GM18858 (cell line): ENCODE results near the gene CAMK2N1.
"Not testable (repeated sequence)": the region's sequence is repeated elsewhere in the genome, so short reads cannot be mapped to it uniquely, and the experiment has no call there.

ENCODE experiments used
- ATAC-seq: cut with Tn5 transposase; IDR thresholded peaks from one replicate; pipeline ENCODE4 v1.9.1; 2021; ENCODE audit not compliant: unreplicated experiment

Gene CAMK2N1

DNA sequence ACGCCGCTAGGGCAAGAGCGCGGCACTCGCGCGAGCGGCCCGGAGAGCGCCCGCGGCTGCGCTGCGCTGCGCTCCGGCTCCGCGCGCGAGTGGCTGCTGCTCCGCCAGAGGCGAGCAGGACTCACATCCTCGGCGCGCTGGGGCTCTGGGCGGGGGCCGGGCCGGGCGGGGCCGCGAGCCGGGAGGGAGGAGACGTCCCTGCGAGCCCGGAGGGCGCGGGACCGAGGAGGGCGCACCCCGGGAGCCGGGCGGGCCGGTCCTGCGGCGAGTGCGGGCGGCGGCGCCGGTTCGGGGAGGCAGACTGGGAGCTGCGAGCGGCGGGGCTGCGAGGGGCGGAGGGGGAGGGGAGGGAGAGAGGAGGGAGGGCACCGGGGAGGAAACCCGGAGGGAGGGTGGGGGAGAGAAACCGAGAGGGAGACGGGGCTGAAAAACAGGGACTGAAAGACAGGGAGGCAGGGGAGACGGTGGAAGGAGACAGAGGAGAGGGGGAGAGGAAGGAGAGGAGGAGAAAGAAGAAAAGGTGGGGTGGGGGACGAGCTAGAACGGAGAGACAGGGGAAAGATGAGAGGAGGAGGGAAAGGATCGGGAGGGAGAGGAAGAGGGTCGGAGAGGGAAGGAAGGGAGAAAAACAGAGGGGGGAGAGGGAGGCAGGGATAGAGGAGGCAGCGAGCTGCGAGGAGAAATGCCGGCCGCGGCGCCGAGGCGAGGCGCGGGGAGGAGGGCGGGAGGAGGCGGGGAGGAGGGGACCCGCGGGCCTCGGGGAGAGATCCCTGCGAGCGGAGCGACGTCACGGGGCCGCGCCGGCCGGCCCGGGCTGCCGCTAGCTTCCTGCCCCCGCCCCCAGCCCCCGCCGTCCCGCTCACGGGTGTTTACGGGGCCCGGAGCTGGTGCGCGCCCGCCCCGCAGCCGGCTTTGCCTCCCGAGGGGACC, at the start of gene CAMK2N1:
Gene CAMK2N1, minus strand, starts transcription at position 684 of the 930 bp plus-strand sequence. CDS start 831 bp downstream, outside the sequence.
- no peak for ATAC-seq

DNA sequence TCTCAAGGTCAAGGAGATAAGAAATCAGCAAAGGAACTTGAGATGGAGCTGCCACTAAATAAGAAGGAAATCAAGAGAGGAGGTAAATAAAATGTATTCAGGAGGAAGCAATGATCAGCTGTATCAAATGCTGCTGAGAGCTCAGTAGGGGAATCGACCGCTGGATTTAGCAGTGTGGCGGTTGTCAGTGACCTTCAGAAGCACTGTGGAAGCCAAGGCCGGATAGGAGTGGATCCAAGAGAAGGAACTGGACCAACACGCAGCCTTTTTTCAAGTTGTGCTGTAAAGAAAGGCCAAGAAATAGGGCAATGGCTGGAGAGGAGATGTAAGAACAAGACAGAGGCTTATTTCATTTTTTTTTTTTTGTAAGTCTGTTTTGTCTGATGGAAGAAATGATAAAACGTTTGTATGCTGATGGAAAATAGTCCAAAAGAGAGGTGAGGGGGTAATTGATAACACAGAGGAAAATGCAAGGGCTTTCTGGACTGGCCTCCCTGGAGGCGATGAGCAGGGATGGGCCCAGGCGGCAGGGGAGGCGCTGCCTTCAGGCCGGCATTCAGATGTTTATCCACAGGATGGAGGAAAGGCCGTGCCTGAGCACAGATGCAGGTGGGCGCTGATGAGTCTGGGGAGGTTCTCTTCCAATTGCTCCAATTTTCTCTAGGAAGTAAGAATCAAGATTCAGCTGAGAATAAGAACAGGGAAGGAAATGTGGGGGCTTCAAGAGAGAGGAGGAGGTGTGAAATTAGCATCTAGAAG, 48.8 kb upstream of the CAMK2N1 start:
- no peak for ATAC-seq

DNA sequence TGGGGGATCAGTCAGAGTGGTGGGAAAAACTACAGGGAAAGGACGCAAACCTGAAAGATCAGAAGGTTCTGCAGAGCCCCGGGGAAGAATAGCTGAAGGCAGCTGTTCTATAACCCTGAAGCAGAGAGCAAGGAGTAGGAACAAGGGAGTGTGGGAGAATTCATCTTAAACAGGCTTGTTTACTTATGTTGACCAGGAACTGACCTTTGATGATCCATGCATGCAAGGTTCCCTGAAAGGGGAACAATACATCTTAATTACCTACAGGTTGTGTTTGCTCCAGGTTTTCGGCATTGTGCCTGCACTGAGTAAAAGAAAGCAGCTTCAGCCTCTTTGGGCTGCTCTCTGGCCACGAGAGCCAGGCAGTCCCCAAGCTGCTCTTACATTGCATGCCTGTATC, 47.6 kb upstream of the CAMK2N1 start:
- no peak for ATAC-seq

DNA sequence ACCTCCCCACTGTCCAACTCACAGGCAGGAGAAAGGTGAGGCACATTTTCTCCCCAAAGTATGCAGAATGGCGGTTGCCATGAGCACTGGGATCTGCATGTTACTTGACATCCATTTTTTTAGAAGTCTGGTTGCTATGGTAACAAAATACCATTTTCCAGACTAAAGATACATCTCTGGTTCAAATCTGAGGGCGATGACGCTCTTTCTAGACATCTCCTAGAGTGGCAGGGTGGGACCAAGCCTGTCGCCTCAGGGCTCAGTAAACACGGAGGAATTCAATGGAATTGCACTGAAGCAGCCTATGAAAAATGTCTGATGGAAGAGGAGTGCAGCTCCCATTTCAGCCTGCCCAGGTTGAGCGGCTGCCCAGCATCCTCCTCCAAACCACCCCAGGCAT, 44.9 kb upstream of the CAMK2N1 start:
- no peak for ATAC-seq

DNA sequence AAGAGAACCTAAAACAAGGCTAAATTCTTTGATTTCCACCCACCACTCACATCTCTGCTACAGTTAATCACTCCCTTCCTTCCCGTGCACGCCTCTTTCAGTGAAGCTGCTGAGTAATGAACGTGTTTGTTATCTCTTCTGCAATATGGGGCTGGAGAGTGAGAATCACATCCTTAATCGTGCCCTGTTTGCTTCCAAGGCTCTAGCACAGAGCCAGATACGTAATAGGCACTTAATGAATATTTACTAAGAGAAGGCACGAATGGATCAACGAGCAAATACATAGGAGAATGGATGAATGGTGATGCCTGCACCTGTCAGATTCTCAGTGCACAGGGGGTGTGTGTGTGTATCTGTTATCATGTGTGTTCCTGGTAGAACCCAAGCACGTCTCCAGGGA, 44.3 kb upstream of the CAMK2N1 start:
- ATAC-seq = no peak

DNA sequence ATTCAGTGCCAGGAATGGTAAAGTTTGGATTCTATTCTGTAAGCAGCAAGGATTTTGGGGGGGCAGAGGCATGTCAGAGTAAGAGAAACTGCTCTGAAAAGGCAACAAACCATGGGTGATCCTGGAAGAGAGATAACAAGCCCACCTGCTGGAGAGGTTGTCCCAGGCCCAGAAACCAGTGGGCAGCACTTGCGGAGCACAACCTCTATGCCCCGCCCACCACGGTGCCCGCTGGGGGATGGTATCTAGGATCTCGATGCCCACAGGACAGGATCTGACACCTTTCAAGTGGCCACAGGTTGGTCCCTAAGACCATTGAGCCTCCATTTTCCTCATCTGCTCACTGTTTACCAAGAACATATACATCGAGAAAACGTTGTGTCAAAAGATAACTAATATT, 42.2 kb upstream of the CAMK2N1 start:
- no peak for ATAC-seq

DNA sequence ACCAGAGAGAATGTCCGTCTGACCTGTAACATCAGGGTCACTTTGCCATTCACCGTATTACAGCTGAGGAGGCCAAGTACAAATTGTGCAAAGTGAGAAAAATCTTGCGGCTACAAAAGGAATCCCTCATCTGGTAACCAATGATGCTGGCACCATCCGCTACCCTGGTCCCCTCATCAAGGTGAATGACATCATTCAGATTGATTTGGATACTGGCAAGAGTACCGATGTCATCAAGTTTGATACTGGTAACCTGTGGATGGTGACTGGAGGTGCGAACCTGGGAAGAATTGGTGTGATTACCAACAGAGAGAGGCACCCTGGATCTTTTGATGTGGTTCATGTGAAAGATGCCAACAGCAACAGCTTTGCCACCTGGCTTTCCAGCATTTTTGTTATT, 40.3 kb upstream of the CAMK2N1 start:
- ATAC-seq = no peak

DNA sequence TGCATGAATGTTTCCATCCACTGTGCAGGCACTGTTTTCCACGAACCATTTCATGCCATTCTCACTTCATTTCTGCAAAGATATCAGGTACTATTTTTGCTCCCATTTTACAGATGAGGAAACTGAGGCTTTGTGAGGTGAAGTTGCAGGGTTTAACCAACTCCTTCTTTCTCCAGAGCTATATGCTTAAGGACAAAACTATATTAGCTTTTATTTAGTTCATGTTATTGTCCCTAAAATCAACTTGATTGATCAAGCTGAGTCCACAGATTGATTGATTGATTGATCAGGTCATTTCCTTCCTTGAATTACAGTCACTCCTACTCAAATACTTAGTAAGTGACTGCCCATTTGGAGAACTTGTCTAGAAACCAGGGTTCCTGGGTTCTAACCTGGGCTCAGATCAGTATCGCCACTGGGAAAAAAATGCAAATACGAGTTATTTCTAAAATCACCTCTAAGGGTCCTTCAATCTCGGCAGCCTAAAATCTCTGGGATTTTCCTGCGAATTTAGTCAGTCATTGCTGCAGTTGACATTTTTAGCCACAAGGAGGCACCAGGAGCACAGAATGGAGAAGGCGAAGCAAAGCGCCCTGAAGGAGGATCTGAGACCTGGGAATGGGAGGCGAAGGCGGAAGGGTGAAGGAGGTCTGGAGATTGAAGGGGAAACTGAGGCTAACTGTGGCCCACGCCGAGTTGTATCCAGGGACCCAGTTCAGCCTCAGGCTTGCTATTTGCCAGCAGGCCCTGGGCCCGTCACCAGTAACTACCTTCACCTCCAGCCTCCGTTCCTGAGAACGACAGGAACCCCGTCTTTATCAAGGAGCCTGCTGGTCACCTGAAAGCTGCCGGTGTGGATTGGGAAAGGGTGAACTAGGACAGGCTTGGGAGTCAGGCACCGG, 36.2 kb upstream of the CAMK2N1 start:
- no peak for ATAC-seq

DNA sequence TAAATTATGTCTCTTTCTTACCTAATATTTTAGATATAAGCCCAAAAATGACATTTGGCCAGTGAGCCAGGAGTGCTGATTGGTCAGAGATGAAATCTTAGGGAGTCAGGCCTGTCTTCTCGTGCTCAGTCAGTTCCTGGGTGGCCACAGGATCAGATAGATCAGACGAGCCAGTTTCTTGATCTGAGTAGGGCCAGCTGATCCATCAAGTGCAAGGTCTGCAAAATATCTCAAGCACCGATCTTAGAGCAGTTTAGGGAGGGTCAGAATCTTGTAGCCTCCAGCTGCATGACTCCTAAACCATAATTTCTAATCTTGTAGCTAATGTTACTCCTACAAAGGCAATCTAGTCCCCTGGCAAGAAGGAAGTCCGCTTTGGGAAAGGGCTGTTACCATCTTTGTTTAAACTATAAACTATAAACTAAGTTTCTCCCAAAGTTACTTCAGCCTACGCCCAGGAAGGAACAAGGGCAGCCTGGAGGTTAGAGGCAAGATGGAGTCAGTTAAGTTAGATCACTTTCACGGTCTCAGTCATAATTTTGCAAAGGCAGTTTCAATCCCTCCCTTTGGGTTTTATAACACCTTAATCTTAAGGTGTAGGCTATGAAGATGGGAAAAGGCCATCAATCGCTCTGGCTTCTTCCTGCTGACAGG, 33.7 kb upstream of the CAMK2N1 start:
- not testable (repeated sequence) for ATAC-seq

DNA sequence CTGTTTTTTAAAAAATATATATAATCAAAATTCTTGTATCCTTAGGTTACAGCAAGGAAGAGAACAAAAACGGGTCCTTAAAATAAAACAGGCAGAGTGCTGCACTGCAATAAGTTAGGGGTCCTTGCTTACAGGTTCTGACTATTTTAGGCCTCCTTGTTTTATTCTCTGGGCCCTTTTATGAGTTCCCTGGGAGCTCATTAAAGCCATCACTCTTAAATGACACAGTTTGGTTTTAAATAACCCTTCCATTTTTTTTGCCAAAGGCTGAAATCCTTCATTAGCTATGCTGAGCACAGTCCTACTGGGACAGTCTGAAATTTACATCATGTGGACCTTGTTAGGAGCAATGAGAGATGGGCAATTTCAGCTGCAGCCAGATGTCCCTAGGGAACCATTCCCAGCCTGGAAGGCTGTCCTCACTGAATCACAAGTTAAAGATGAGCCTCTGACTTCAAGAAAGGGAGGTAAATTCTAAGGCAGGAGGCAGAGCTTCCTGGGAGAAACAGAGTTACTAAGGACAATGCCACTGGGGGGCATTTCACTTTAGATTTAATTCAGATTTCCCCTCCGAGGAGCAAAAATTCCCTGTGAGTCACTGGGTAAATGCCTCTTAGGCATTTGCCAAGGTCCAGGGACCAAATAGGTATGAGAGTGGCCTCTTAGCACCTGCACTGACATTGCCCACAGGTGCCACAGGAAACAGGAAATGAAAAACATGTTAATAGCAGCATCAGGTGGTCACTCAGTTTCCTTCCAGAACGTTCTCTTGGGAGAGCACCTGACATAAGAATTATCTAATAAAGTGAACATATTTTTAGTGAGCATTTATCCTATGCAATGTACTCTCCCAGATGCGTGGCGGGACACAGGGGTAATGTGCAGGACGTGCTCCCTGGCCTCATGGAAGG, 25.8 kb upstream of the CAMK2N1 start:
- no peak for ATAC-seq

DNA sequence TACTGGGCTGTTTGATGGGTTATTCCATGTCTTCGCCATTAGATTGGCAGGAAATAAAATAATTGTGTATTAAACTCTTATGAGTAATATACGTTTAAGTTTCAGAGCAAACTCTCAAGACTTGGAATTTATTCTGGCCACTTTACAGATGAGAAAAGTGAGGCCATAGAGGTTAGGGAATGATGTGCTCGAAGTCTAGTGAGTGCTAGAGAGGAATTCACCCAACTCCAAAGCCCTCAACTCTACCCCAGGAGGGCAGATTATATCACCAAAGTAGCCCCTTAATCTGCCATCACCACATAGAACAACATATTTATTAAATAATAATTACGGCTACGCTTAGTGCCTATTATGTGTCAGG, 22.4 kb upstream of the CAMK2N1 start:
- no peak for ATAC-seq

DNA sequence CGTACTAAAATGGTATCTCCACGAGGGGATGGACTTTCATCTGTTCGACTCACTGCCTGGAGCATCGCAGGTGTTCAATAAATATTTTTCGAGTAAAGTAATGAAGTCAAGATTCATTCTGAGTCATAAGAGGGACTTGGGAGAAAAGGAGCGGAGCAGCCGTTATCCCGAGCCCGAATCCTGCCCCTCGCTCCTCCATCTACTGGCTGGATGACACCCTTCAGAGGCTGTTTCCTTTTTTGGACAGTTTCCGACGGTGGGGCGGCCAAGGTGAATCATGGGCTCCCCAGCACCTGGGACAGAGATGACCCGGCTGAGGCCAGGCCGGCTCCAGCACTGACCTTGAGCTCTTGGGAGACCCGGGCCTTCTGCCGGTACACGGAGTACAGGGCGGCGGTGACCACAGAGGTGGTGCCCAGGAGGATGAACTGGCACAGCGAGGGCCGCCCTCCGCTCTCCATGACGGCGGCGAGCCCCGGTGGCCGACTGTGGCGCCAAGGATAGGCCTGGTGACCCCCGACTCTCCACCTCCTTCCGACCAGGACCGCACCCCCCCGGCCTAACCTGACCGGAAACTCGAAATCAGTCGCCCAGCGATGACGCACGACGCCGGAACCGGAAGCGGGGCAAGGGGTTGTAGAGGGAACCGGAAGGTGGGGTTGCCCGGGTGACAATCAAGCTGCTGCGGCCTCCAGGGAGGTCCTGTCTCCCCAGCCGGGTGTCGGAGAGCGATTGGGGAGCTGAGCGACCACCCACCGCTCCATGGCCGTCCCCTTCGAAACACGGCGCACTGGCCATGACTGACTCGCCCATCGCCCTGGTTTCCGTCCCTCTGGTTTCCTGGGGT, 21.8 kb upstream of the CAMK2N1 start, which contains the start of gene MUL1:
Gene MUL1, minus strand, starts transcription at position 588 of the 847 bp plus-strand sequence. Its CDS starts 127 bp downstream, at position 461.
- no peak for ATAC-seq

DNA sequence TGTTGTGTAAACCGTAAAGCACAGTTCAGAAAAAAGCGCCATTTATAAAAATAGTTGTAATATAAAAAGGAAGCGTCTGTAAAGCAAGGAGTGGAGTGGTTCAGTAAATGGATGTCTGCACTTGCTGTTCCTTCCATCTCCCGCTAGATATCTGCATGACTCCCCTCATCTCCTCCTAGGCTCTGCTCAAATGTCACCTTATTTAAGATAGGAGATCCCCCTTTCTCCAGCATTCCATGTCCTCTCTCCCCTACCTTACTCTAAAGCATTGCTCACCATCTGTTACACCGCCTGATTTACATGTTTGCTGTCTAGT, 21.2 kb upstream of the CAMK2N1 start:
- no peak for ATAC-seq

DNA sequence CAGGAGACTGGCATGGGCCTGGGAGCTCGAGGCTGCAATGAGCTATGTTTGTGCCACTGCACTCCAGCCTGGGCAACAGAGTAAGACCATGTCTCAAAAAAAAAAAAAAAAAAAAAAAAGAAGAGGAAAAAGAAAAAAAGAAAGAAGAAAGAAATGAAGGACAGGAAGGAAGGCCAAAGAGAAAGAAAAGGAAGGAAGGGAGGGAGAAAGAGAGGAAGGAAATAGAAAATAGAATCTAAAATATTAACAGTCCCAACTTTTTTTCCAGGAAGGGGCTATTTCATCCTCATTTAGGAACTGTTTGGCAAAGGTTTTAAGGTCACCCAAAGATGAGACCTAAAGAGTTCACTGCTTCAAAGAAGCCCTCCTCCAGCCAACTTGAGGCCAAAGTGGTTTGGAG, 19.5 kb upstream of the CAMK2N1 start:
- no peak for ATAC-seq

DNA sequence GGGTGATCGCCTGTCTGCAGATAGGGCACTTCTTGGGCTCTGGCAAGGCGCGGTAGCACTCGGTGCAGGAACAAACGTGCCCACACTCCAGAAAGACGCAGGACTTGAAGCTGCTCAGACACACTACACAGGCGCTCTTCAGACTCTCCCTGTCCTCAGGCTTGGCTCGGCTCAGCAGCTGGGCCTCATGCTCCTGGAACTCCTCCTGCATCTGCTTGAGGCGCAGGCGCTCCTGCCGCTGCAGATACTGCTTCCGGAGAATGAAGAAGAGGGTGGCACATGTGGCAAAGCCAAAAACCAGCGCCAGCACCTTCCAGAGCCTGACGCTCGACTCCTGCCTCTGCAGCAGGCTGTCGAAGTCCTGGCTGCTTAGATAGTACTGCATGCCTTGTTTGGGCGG, 14.7 kb upstream of the CAMK2N1 start:
- no peak for ATAC-seq

DNA sequence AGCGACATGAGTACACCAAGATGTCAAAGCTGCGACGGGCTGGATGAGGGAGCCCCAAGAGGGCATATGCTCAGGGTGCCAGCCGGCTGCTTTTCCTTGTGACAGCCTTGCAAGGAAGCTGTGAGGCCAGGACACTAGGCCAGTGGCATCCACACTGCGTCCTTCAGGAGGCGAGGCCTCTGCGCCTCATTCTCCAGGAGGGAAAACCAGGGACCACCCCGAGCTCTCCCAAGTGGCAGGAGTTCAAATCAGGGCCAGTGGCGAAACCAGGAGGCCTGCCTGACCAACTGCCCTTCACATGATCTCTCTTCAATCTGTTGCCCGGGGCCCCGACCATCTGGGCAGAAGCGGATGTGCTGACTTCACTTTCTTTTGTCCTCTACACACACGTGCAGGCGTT, 13.7 kb upstream of the CAMK2N1 start:
- ATAC-seq = no peak

DNA sequence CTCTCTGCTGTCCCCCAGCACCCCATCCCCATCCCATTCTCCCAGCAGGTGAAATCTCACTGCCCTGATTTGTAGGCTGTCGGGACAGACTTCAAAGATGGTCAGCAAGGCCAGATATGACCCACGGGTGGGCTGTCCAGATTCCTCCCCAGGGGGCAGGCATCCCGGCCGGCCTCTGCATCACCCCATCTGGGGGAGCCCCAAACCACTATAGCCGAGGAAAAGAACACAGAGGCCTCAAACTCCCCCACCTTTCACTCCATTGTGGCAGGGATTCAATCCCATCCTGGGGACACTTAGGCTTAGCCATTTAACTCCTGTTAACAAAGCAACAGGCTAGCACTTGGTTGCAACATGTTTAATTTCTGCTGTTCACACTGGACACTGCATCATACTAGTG, 13.1 kb upstream of the CAMK2N1 start:
- ATAC-seq = no peak

DNA sequence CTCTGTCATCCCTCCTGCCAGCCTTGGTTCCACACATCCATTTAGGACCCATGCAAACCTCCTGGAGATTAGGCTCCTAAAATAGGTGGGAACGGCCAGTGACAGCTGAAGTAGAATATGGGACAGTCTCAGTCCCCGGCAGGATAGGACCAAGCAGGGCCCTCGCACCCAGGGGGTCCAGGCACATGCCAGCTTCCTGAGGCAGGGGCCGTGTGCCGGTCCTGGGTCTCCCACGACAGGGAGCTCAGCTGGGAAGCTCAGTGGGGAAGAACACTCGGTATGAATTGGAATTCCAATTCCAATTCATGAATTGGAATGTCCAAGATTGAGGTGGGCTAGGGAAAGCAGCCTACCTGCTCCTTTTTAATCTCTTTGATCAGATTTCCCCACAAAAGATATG, 12.1 kb upstream of the CAMK2N1 start:
- ATAC-seq = no peak

DNA sequence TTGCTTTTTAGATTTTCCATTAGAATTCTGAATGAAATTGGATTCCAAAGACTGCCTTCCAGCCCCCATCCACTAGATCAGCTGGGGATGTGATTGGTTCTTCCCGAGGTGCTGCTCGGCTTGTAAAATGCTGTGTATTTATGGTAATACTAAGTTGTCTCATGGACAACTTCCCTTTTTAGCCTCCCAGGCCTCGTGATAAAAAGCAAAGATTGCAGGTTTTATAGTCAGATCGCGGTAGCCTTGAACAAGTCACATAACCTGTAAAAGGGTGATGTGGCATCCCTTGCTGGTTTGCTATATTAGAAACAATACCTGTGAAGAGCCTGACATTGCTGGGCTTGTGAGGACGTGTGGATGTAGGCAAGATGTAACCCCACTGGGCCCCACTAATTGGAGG, 11.5 kb upstream of the CAMK2N1 start:
- no peak for ATAC-seq
